ENCODE data around the gene HPN.

GRCh38 chr19:35022460-35022859 lies 19.1 kb upstream of the HPN start:
- TF ChIP-seq CTCF (IDR thresholded peaks at IDR 0.05) (no peak), POLR2A (IDR thresholded peaks at IDR 0.05) (no peak)

All from tibial nerve (tissue), 3 donors.